Heart left ventricle (tissue), 16 donors: ENCODE results near the gene TPSD1. TPM values are rescaled to one million over a fixed set of nuclear protein-coding genes. Genes with fewer than 3 reads are reported as not detected.

Experiments
- ATAC-seq, 4 donors: fragments of 200-7000 bp; cut with Tn5 transposase; one replicate each; pipeline ENCODE4 v1.9.1; 2020 to 2022; ENCODE audit warnings: moderate library complexity in 4 of 4, mild to moderate bottlenecking in 3 of 4, moderate number of reproducible peaks in 1 of 4
- DNase-seq, 5 donors: peaks; one replicate each; pipeline ENCODE4 v3.0.0-alpha.2; 2020
- H3K27ac ChIP-seq, 12 donors: fragments of 200-600 bp; sonication (generic) in 4 of 12; one replicate each; pipeline versions ENCODE4 v1.5.0 to v1.8.0; 2016 to 2022; ENCODE audit warnings: mild to moderate bottlenecking in 2 of 12
- H3K27me3 ChIP-seq, 9 donors: fragments of 200-600 bp; sonication (generic) in 2 of 9; one replicate each; pipeline versions ENCODE4 v1.5.1 to v1.8.0; 2016 to 2022; ENCODE audit warnings: mild to moderate bottlenecking in 3 of 9
- H3K36me3 ChIP-seq, 9 donors: fragments of 200-600 bp; sonication (generic) in 2 of 9; one replicate each; pipeline versions ENCODE4 v1.5.0 to v1.8.0; 2018 to 2022; ENCODE audit warnings: mild to moderate bottlenecking in 2 of 9
- H3K4me1 ChIP-seq, 12 donors: fragments of 200-600 bp; sonication (generic) in 4 of 12; one replicate each; pipeline versions ENCODE4 v1.5.0 to v1.8.0; 2016 to 2022; ENCODE audit warnings: mild to moderate bottlenecking in 3 of 12
- H3K4me3 ChIP-seq, 12 donors: fragments of 200-600 bp; sonication (generic) in 4 of 12; one replicate each; pipeline versions ENCODE4 v1.5.0 to v1.8.0; 2017 to 2022; ENCODE audit warnings: mild to moderate bottlenecking in 9 of 12, moderate library complexity in 4 of 12
- H3K9me3 ChIP-seq, 12 donors: fragments of 200-600 bp; sonication (generic) in 4 of 12; one replicate each; pipeline versions ENCODE4 v1.5.0 to v1.8.0; 2016 to 2022; ENCODE audit warnings: mild to moderate bottlenecking in 1 of 12
- POLR2A ChIP-seq, 2 donors: fragments of 450-650 bp; IDR thresholded peaks; one replicate each; pipeline ENCODE4 v1.6.1; 2017; ENCODE audit warnings: antibody characterized with exemption in 2 of 2, mild to moderate bottlenecking in 2 of 2, moderate library complexity in 2 of 2
- WGBS, 4 donors: extraction: QIAGEN DNeasy Blood & Tissue Kit in 2 of 4; methylation state at CpG; one replicate each; pipeline versions ENCODE4 v1.1.5 to v1.1.7; 2013 to 2018; 5-methylcytosine and 5-hydroxymethylcytosine counted together
- intact Hi-C, 10 donors: fragments of 100-400 bp; cut with DNase I; formaldehyde crosslinking; loops; one replicate each; pipeline versions ENCODE4 v1.11.1 to v1.14.2; 2022
- polyA plus RNA-seq, 2 donors: library from polyadenylated mRNA; stranded (reverse); fragments of 200-250 nt; gene quantifications; one replicate each; pipeline ENCODE4 v1.2.3, GENCODE V29; 2013
- total RNA-seq, 9 donors: library from RNA; depleted of rRNA in 2 of 9; stranded (reverse); fragments of >200 nt in 2 of 9; fragmentation: NEBNext Ultra II Directional in 3 of 9; extraction: Animal tissue kit (Norgen Biotek cat#: 25700) in 3 of 9; gene quantifications; one replicate each; pipeline versions ENCODE4 v1.1.0 to v1.2.4, GENCODE V29; 2016 to 2023
- TF ChIP-seq, protein P1 (sequence below), 12 donors: fragments of 200-600 bp; sonication (generic) in 4 of 12; IDR thresholded peaks; one replicate each; pipeline versions ENCODE4 v1.5.0 to v1.8.0; 2018 to 2022; ENCODE audit warnings: antibody characterized with exemption in 12 of 12, mild to moderate bottlenecking in 5 of 12
- donor health status: ischemic (EF 13 %, LVEDD 7.1; RV severe dilation, severe dysfunction).
- donor health status: healthy with polysubstance abuse.
- donor health status: DM: no; HTN: yes; CAD: no.
- donor health status: DM: no; HTN: no; CAD: no.
- donor health status: ischemic (EF 25% LVEDD 6.9; RV normal size, moderate dysfunction).
- donor health status: ischemic (EF 25% LVEDD 5.7; RV mildly dilated, moderate dysfunction).
- donor health status: healthy.
- donor health status: DM: yes; HTN: yes; CAD: no.
- donor health status: ischemic (EF 35%, LVEDD 5.7; RV mildly dilated, moderate dysfunction).
- donor health status: nonischemic (EF 11% LVEDD 7.7; RV severe dilation, severe dysfunction).
- donor health status: DM: yes; HTN: yes; CAD: no.
- donor health status: PGD.
- donor health status: ischemic (EF 29% LVEDD 5.4; RV normal size, mild dysfunction).
- donor health status: nonischemic (EF 23%, LVEDD 6.1; RV moderate dilation, normal function).

Gene TPSD1
- total and polyA plus RNA-seq, 11 donors = 0.17 to 0.38 TPM; not detected in 9

- ATAC-seq = no peak
- no peaks in the 10 kb centered on the region for H3K36me3 ChIP-seq
- H3K27me3 ChIP-seq = peaks cover 0 to 21% (median 9%) of the 10 kb centered on the region in 9 donors
- peaks cover 0 to 8% (median 0%) of the 10 kb centered on the region in 12 donors for H3K4me1 ChIP-seq
- no peaks in the 10 kb centered on the region for H3K9me3 ChIP-seq
- DNase-seq = peak in 2 of 5 donors; percentile 8 to 11
- no peak overlapping the region for H3K27ac ChIP-seq
- intact Hi-C loops = no loop called here
- no peak for TF ChIP-seq POLR2A (IDR thresholded peaks at IDR 0.05)
- TF ChIP-seq, protein P1, sequence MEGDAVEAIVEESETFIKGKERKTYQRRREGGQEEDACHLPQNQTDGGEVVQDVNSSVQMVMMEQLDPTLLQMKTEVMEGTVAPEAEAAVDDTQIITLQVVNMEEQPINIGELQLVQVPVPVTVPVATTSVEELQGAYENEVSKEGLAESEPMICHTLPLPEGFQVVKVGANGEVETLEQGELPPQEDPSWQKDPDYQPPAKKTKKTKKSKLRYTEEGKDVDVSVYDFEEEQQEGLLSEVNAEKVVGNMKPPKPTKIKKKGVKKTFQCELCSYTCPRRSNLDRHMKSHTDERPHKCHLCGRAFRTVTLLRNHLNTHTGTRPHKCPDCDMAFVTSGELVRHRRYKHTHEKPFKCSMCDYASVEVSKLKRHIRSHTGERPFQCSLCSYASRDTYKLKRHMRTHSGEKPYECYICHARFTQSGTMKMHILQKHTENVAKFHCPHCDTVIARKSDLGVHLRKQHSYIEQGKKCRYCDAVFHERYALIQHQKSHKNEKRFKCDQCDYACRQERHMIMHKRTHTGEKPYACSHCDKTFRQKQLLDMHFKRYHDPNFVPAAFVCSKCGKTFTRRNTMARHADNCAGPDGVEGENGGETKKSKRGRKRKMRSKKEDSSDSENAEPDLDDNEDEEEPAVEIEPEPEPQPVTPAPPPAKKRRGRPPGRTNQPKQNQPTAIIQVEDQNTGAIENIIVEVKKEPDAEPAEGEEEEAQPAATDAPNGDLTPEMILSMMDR (IDR thresholded peaks at IDR 0.05) = no peak
- WGBS, 4 donors = 80 to 92% (median 91%) methylated on average over 9 to 15 of the region's 15 CpGs; no CpG with 5 or more reads in 1 of the 4 donors
- no peak overlapping the region for H3K4me3 ChIP-seq
These were observed 17.9 kb downstream of the TPSD1 start for GRCh38 chr16:1273816-1274215.

DNA sequence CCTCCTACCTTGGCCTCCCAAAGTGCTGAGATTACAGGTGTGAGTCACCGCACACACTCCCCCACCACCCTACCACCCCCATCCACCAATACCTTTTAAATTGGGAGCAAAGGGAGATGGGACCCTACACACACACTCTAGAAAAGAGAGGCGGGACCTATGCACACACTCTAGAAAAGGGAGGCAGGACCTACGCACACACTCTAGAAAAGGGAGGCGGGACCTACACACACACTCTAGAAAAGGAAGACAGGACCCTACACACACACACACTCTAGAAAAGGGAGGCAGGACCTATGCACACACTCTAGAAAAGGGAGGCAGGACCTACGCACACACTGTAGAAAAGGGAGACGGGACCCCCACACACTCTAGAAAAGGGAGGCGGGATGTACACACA, 18.9 kb downstream of the TPSD1 start:
- 89 to 96% (median 93%) methylated on average over 7 of the region's 7 CpGs for WGBS, 4 donors
- Histone ChIP-seq H3K4me1 (peaks cover 0 to 8% (median 0%) of the 10 kb centered on the region in 12 donors), H3K27me3 (peaks cover 0 to 24% (median 9%) of the 10 kb centered on the region in 9 donors), H3K36me3 (no peaks in the 10 kb centered on the region), H3K4me3 (no peak overlapping the region), H3K27ac (no peak overlapping the region), H3K9me3 (no peaks in the 10 kb centered on the region)
- TF ChIP-seq, protein P1 (IDR thresholded peaks at IDR 0.05) = no peak
- no peak for TF ChIP-seq POLR2A (IDR thresholded peaks at IDR 0.05)
- intact Hi-C loops = no loop called here
- DNase-seq (no peak), ATAC-seq (no peak)

- TF ChIP-seq, protein P1 (IDR thresholded peaks at IDR 0.05) = no peak
- no peak for TF ChIP-seq POLR2A (IDR thresholded peaks at IDR 0.05)
- DNase-seq (no peak), ATAC-seq (no peak)
- Histone ChIP-seq H3K4me3 (no peak overlapping the region), H3K4me1 (peaks cover 0 to 8% (median 0%) of the 10 kb centered on the region in 12 donors), H3K27me3 (peaks cover 0 to 24% (median 9%) of the 10 kb centered on the region in 9 donors), H3K27ac (no peak overlapping the region), H3K9me3 (no peaks in the 10 kb centered on the region), H3K36me3 (no peaks in the 10 kb centered on the region)
- intact Hi-C loops = no loop called here
- 65 to 76% (median 70%) methylated on average over 24 to 30 of the region's 30 CpGs for WGBS, 4 donors
These were observed 20.1 kb downstream of the TPSD1 start for GRCh38 chr16:1275791-1276579.

DNA sequence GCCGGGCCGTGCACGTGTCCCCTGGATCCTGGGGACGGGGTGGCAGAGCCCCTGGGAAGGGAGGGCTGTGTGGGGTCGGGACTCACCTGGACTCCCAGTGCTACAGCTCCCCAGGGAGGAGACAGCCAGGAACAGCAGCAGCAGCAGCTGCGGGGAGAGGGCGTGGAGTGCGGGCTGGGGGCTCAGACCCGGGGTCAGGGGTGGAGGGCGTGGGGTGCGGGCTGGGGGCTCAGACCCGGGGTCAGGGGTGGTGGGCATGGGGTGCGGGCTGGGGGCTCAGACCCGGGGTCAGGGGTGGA, 20.7 kb downstream of the TPSD1 start:
- H3K27me3 ChIP-seq = peaks cover 0 to 24% (median 9%) of the 10 kb centered on the region in 9 donors
- no peak overlapping the region for H3K27ac ChIP-seq
- DNase-seq (no peak), ATAC-seq (no peak)
- no peak overlapping the region for H3K4me3 ChIP-seq
- no peaks in the 10 kb centered on the region for H3K9me3 ChIP-seq
- H3K36me3 ChIP-seq = no peaks in the 10 kb centered on the region
- 74 to 91% (median 86%) methylated on average over 4 to 14 of the region's 14 CpGs for WGBS, 4 donors
- intact Hi-C loops = no loop called here
- TF ChIP-seq POLR2A (IDR thresholded peaks at IDR 0.05) = no peak
- TF ChIP-seq, protein P1 (IDR thresholded peaks at IDR 0.05) = no peak
- peaks cover 0 to 6% (median 0%) of the 10 kb centered on the region in 12 donors for H3K4me1 ChIP-seq
